Mucosa of rectum (tissue), 2 donors: ENCODE measurements around the gene LRRC7.

Experiments
- H3K27ac ChIP-seq, 2 donors: one replicate each; pipeline ENCODE4 v1.7.0; 2013; ENCODE audit warnings: inconsistent platforms in 2 of 2, low read depth in 2 of 2, low read length in 2 of 2
- H3K27me3 ChIP-seq, 2 donors: one replicate each; pipeline ENCODE4 v1.7.0; 2013; ENCODE audit warnings: low read length in 2 of 2; ENCODE audit not compliant: control insufficient read depth in 2 of 2, insufficient read depth in 2 of 2
- H3K36me3 ChIP-seq, 2 donors: one replicate each; pipeline ENCODE4 v1.7.0; 2013; ENCODE audit warnings: low read length in 2 of 2; ENCODE audit not compliant: control insufficient read depth in 2 of 2, insufficient read depth in 2 of 2
- H3K4me1 ChIP-seq, 2 donors: one replicate each; pipeline ENCODE4 v1.7.0; 2013; ENCODE audit warnings: low read length in 2 of 2, mild to moderate bottlenecking in 1 of 2; ENCODE audit not compliant: control insufficient read depth in 2 of 2, insufficient read depth in 2 of 2
- H3K4me3 ChIP-seq, 2 donors: one replicate each; pipeline ENCODE4 v1.7.0; 2013; ENCODE audit warnings: low read length in 2 of 2
- H3K9ac ChIP-seq, 2 donors: one replicate each; pipeline ENCODE4 v1.7.0; 2013; ENCODE audit warnings: low read length in 2 of 2, low read depth in 1 of 2, mild to moderate bottlenecking in 1 of 2
- H3K9me3 ChIP-seq, 2 donors: one replicate each; pipeline ENCODE4 v1.7.0; 2013; ENCODE audit warnings: low read length in 2 of 2; ENCODE audit not compliant: control insufficient read depth in 2 of 2
- donor health status: healthy.
- donor health status: Normal muscosa, but diverticular disease.

The LRRC7 gene

DNA sequence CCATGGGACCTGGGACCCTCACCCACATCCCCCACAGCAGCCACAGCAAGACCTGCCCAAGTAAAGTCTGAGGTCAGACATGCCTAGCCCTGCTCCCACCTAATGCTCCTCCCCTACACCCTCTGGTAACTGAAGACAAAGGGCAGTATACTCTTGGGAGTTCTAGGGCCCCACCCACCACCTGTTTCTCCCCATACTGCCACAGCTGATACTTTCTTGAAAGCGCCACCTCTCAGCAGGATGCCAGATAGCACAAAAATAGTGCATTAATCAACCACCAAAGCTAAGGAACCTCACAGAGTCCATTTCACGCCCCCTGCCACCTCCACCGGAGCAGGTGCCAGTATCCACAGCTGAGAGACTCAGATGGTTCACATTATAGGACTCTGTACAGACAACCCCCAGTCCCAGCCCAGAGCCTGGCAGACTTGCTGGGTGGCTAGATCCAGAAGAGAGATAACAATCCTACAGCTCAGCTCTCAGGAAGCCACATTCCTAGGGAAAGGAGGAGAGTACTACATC is 399.6 kb downstream of the LRRC7 start:
- Histone ChIP-seq H3K27me3 (no peaks in the 10 kb centered on the region), H3K9ac (no peak overlapping the region), H3K9me3 (no peaks in the 10 kb centered on the region), H3K4me3 (no peak overlapping the region), H3K36me3 (no peaks in the 10 kb centered on the region), H3K4me1 (no peaks in the 10 kb centered on the region), H3K27ac (no peak overlapping the region)

DNA sequence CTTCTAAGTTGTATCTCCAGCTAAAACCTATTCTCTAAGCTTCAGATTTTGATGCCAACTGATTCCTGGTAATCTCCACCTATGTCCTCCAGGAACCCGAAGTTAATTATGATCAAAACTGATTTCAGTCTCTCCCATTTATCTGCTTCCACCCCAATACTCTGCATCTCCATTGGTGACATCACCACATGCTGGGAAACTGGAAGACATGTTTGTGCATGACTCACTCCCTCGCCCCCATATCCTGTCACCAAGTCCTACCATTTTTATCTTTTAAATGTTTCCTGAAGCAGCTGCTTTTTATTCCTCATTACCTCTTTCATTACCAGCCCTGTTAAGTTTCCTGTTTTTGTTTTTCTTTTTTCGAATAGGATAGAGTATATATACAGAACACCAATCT is 409.2 kb downstream of the LRRC7 start:
- no peak overlapping the region for H3K9ac ChIP-seq
- H3K27me3 ChIP-seq = no peaks in the 10 kb centered on the region
- no peaks in the 10 kb centered on the region for H3K9me3 ChIP-seq
- no peak overlapping the region for H3K27ac ChIP-seq
- no peaks in the 10 kb centered on the region for H3K36me3 ChIP-seq
- H3K4me3 ChIP-seq = no peak overlapping the region
- no peaks in the 10 kb centered on the region for H3K4me1 ChIP-seq

DNA sequence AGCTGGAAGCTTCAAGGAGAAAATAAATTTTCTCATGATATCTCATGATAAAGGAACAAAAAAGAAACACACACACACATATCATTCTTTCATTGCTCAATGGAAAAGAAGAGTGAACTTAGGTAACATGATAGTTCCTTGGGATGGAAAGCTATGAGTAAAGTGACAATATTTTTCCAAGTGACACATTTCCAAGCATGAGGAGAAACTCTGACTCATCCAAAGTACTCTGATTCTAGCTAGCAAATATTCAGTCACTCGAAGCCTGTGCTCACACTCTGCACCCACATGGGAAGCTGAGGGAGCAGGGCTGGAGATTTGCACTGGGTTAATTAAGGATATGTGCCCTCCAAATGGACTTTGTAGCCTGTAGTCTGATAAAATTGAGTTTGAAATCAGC is 415.3 kb downstream of the LRRC7 start:
- Histone ChIP-seq H3K4me1 (no peaks in the 10 kb centered on the region), H3K4me3 (no peak overlapping the region), H3K9ac (no peak overlapping the region), H3K9me3 (no peaks in the 10 kb centered on the region), H3K36me3 (no peaks in the 10 kb centered on the region), H3K27me3 (no peaks in the 10 kb centered on the region), H3K27ac (no peak overlapping the region)

DNA sequence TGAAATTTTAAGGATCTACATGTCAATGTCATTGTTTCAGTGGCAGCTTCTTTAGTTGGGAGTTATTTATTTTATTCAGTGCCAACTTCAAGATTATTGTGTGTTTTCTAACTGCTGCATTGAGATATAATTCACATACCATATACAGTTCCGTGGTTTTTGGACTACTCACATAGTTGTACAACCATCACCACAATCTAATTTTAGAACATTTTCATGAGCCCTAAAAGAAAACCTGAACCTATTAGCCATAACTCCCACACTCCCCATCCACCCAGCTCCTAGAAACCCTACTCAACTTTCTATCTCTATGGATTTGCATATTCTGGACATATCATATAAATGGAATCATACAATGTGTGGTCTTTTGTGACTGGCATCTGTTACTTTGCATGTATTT is 417.7 kb downstream of the LRRC7 start:
- Histone ChIP-seq H3K4me1 (no peaks in the 10 kb centered on the region), H3K27me3 (no peaks in the 10 kb centered on the region), H3K4me3 (no peak overlapping the region), H3K9me3 (no peaks in the 10 kb centered on the region), H3K36me3 (no peaks in the 10 kb centered on the region), H3K27ac (no peak overlapping the region), H3K9ac (no peak overlapping the region)

DNA sequence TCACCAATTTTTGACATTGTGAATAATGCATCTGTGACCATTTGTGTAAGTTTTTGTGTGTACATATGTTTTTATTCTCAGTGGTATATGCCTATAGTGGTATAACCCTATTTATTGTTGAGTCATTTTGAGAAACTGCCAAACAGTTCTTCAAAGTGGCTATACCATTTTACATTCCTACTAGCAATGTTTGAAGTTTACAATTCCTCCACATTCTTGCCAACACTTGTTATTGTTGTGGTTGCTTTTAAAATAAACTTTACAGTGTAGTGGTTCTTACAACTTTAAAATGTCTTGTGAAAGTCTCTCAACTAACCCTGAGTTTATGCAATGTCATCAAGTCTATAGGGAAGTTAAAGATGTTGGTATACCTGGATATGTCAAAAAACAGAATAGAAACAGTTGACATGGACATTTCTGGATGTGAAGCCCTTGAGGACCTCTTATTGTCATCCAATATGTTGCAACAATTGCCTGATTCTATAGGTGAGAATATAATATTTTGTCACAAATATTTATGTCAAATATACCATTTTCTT is 418.2 kb downstream of the LRRC7 start:
- Histone ChIP-seq H3K9ac (no peak overlapping the region), H3K36me3 (no peaks in the 10 kb centered on the region)

DNA sequence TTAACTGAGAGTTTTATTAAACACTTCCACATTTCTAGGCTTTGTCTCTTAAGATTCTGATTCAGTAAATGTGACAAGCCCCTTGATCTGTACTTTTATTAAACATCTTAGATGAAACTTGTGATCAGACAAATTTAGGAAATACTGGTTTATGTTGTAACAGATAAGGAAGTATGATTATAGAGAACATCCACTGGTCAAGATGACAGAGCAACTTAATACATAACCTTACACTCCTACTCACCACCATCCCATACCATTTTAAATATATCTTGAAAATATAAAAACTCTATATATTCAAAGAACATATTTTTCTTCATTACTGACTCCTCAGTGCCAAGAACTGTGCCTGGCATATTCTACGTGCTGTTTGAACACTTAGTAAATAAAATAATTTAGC is 420.2 kb downstream of the LRRC7 start:
- Histone ChIP-seq H3K27ac (no peak overlapping the region), H3K9me3 (no peaks in the 10 kb centered on the region), H3K36me3 (no peaks in the 10 kb centered on the region), H3K4me1 (no peaks in the 10 kb centered on the region), H3K9ac (no peak overlapping the region), H3K4me3 (no peak overlapping the region), H3K27me3 (no peaks in the 10 kb centered on the region)

More for the DNA sequence above, 418.2 kb downstream of the LRRC7 start:
- H3K4me3 ChIP-seq = no peak overlapping the region
- no peak overlapping the region for H3K27ac ChIP-seq
- H3K27me3 ChIP-seq = no peaks in the 10 kb centered on the region
- H3K4me1 ChIP-seq = no peaks in the 10 kb centered on the region
- H3K9me3 ChIP-seq = no peaks in the 10 kb centered on the region

DNA sequence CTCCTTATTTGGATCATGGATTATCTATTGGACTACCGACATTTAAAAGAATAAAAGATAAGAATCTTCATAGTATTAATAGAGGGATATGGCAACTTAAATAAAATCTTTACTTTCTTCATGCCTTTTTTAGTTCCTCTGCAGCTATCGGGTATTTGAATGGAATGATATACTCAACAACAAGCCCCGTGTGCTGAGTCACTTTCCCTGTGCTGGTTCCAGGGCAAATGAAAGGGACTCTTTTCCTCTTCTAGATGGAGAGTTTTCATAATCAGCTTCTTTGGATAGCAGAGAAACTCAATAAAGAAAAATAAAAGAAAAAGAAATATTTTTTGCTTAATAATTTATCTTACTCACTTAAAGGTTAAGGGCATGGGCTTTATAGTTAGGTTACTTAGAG is 423.9 kb downstream of the LRRC7 start:
- Histone ChIP-seq H3K27me3 (no peaks in the 10 kb centered on the region), H3K4me3 (no peak overlapping the region), H3K36me3 (no peaks in the 10 kb centered on the region)

DNA sequence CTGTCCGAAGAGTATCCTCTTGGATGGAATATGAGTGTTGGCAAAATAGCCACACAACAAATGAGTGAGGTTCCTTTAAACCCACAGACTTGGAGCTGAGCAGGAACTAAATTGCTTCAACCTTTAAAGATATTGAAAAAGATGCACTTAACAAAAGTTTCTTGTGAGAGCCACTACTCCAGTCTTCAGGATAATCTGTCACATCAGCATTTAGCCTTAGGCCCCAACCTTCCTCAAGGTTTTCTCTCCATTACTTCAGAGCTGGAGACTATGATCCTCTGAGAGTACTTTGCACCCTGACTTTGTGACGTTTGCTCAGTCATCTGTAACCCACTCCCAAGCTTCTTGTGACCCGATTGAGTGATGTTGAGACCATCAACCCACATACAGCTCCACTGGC is 424.9 kb downstream of the LRRC7 start:
- no peaks in the 10 kb centered on the region for H3K9me3 ChIP-seq
- no peaks in the 10 kb centered on the region for H3K4me1 ChIP-seq
- no peaks in the 10 kb centered on the region for H3K36me3 ChIP-seq
- no peak overlapping the region for H3K9ac ChIP-seq
- H3K4me3 ChIP-seq = no peak overlapping the region
- H3K27ac ChIP-seq = no peak overlapping the region
- H3K27me3 ChIP-seq = no peaks in the 10 kb centered on the region

More for the DNA sequence above, 423.9 kb downstream of the LRRC7 start:
- no peaks in the 10 kb centered on the region for H3K4me1 ChIP-seq
- no peak overlapping the region for H3K27ac ChIP-seq
- H3K9ac ChIP-seq = no peak overlapping the region
- H3K9me3 ChIP-seq = no peaks in the 10 kb centered on the region

DNA sequence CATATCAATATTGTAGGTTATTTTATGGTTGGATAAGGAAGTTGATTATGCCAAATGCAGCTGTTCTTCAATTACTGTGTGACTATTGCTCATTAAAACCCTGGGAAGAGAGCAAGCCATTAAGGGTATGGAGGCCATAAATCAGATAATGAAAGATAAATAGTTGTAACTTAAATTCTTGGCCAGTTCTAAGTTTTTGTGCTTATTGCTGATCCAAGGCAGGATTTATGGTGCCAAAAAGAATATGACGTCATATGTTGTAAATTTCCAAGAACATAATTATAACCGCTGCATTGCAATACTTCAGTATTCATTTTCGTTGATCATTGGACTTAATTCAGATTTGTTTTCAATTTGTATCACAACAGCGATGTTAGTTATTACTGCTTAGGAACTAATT is 426.1 kb downstream of the LRRC7 start:
- H3K36me3 ChIP-seq = no peaks in the 10 kb centered on the region
- H3K4me1 ChIP-seq = no peaks in the 10 kb centered on the region
- H3K27ac ChIP-seq = no peak overlapping the region
- no peaks in the 10 kb centered on the region for H3K9me3 ChIP-seq
- H3K9ac ChIP-seq = no peak overlapping the region
- no peak overlapping the region for H3K4me3 ChIP-seq
- no peaks in the 10 kb centered on the region for H3K27me3 ChIP-seq

DNA sequence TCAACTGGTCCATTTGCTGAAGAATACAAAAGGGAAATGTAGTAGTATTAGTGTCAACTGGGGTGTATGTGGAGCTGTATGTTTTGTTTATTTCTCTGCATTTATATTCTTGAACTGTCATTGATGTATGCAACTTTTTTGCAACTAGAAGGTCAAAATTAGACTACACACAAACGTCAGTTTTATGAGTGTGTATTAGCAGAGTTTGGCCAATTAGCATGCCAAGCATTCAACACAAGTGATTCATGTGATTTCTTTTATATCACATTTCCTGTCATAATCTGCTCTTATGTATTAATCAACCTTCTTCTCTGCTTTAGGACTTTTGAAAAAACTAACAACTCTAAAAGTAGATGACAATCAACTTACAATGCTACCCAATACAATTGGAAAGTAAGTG is 426.5 kb downstream of the LRRC7 start:
- no peaks in the 10 kb centered on the region for H3K4me1 ChIP-seq
- no peak overlapping the region for H3K4me3 ChIP-seq
- H3K36me3 ChIP-seq = no peaks in the 10 kb centered on the region
- no peak overlapping the region for H3K27ac ChIP-seq
- H3K9me3 ChIP-seq = no peaks in the 10 kb centered on the region
- no peak overlapping the region for H3K9ac ChIP-seq
- no peaks in the 10 kb centered on the region for H3K27me3 ChIP-seq

DNA sequence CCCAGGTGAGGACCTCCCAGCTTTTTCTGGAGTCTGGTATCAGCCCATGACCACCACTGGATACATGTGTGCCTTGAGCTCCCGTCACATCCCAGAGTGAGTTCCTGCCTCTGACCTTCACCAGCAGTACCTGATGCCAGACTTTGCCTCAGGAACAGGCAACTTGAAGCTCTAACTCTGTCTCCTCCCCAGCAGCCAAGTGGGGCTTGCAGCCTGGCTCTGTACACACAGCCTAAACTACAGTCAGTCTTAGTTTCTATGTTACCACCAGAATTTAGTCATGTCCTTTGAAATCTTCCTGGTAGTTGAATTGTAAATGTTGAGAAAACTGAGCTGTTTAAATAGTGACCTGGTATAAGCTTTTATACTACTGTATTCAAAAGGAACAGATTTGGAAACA is 431.1 kb downstream of the LRRC7 start:
- Histone ChIP-seq H3K4me3 (no peak overlapping the region), H3K9ac (no peak overlapping the region), H3K36me3 (no peaks in the 10 kb centered on the region), H3K9me3 (no peaks in the 10 kb centered on the region), H3K4me1 (no peaks in the 10 kb centered on the region), H3K27me3 (no peaks in the 10 kb centered on the region), H3K27ac (no peak overlapping the region)
